MM.1S (cell line): ENCODE data around the gene PRSS36.

Experiments
- DNase-seq: peaks from one replicate; pipeline ENCODE4 v3.0.0-alpha.2; 2015
- H2AFZ ChIP-seq: fragments of 300-600 bp; sonication (generic); 2 replicates; pipeline ENCODE4 v1.6.0; 2016; ENCODE audit warnings: antibody characterized with exemption, low read length
- H3F3A ChIP-seq: fragments of 300-600 bp; sonication (generic); 2 replicates; pipeline ENCODE4 v1.6.1; 2016; ENCODE audit warnings: mild to moderate bottlenecking, antibody characterized with exemption, low read length, moderate library complexity, mixed read lengths; ENCODE audit not compliant: insufficient read depth
- H3K27ac ChIP-seq: fragments of 300-600 bp; sonication (generic); 2 replicates; pipeline ENCODE4 v1.5.1; 2016; ENCODE audit warnings: mild to moderate bottlenecking, low read length
- H3K27me3 ChIP-seq: fragments of 300-600 bp; sonication (generic); replicated peaks from 2 replicates; pipeline ENCODE4 v1.6.0; 2016; ENCODE audit warnings: low read length; ENCODE audit not compliant: insufficient read depth
- H3K36me3 ChIP-seq: fragments of 300-600 bp; sonication (generic); replicated peaks from 2 replicates; pipeline ENCODE4 v1.6.1; 2016; ENCODE audit warnings: mild to moderate bottlenecking, low read length, mixed read lengths; ENCODE audit not compliant: insufficient read depth
- H3K4me1 ChIP-seq: fragments of 300-600 bp; sonication (generic); 2 replicates; pipeline ENCODE4 v1.6.1; 2016; ENCODE audit warnings: low read length, mixed read lengths
- H3K4me2 ChIP-seq: fragments of 300-600 bp; sonication (generic); 2 replicates; pipeline ENCODE4 v1.6.0; 2016; ENCODE audit warnings: low read depth, low read length
- H3K4me3 ChIP-seq: fragments of 300-600 bp; sonication (generic); 2 replicates; pipeline ENCODE4 v1.5.1; 2016; ENCODE audit warnings: low read length, mixed read lengths
- H3K79me2 ChIP-seq: fragments of 300-600 bp; sonication (generic); 2 replicates; pipeline ENCODE4 v1.6.1; 2016; ENCODE audit warnings: mixed run types, low read length, mixed read lengths
- H3K9ac ChIP-seq: fragments of 300-600 bp; sonication (generic); 2 replicates; pipeline ENCODE4 v1.6.1; 2016; ENCODE audit warnings: low read length, mixed read lengths
- H3K9me2 ChIP-seq: fragments of 300-600 bp; sonication (generic); replicated peaks from 2 replicates; pipeline ENCODE4 v1.6.1; 2016; ENCODE audit warnings: mild to moderate bottlenecking, low read length, mixed read lengths; ENCODE audit not compliant: insufficient read depth
- H3K9me3 ChIP-seq: fragments of 300-600 bp; sonication (generic); replicated peaks from 2 replicates; pipeline ENCODE4 v1.6.1; 2016; ENCODE audit warnings: mild to moderate bottlenecking, low read length, mixed read lengths; ENCODE audit not compliant: insufficient read depth
- H4K20me1 ChIP-seq: fragments of 300-600 bp; sonication (generic); 2 replicates; pipeline ENCODE4 v1.6.1; 2016; ENCODE audit warnings: mild to moderate bottlenecking, low read length, moderate library complexity, mixed read lengths; ENCODE audit not compliant: insufficient read depth
- EZH2 ChIP-seq: fragments of 300-600 bp; sonication (generic); optimal IDR thresholded peaks from 2 replicates; pipeline ENCODE3; 2017; ENCODE audit warnings: low read depth, mild to moderate bottlenecking, antibody characterized with exemption, low read length, mixed read lengths
- EZH2phosphoT487 ChIP-seq: fragments of 300-600 bp; sonication (generic); IDR thresholded peaks from 2 replicates; pipeline ENCODE4 v1.6.1; 2018; ENCODE audit warnings: antibody characterized with exemption, low read length
- TF ChIP-seq, protein P1 (sequence below): fragments of 300-600 bp; sonication (generic); IDR thresholded peaks from 2 replicates; pipeline ENCODE4 v1.5.1; 2016; ENCODE audit warnings: antibody characterized with exemption, low read length, mixed read lengths

PRSS36 gene

DNA sequence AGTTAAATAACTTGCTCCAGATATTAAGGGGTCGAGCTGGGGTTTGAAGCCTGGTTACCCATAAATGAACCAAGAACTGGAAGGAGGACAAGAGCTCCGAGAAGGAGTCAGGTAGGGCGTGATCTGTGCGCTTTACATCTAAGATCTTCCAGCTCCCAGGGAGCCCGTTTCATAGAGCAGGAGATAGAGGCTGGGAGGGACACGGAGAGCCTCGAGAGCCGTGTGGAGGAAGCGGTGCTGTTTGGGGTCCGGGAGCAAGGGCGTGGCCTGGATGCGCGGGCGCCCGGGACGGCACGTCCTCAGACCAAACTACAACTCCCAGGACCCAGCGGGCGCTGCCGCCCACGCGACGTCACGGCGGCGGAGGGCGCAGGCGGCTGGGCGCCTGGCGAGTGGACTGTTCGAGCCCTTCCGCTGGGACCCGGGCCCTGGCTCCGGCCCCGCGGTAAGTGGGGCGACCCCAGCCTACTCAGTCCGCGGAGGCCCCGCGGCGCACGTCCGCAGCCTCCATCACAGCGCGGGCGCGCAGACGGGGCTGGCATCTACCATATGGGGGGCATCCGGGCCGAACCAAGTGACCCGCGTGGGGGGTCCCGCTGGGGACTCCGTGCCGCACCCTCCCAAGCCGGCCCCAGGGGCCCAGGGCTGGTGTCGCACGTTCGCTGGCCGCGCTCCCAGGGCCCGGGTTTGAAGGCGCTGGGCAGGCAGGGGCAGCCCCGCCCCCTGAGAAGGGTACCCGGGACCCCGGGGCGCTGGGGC, 41.7 kb downstream of the PRSS36 start, which contains the start of gene BCKDK:
Gene BCKDK, plus strand, starts transcription at position 352 of the 759 bp plus-strand sequence. CDS start 838 bp downstream, outside the sequence.
- Histone ChIP-seq H3K27ac (peak within 1 kb of the TSS; percentile 76), H3K36me3 (no peaks in the 10 kb centered on the region), H3K9ac (peak within 1 kb of the TSS; percentile 97), H3K4me1 (0 out of 2 replicates have a peak, but pooled peaks cover 11% of the 10 kb centered on the region), H3K4me2 (peak within 1 kb of the TSS; percentile 97), H3K9me2 (no peaks in the 10 kb centered on the region), H4K20me1 (no peaks in the 10 kb centered on the region), H3K4me3 (peak within 1 kb of the TSS; percentile 98), H3K27me3 (no peaks in the 10 kb centered on the region), H2AFZ (peak within 1 kb of the TSS; percentile 84), H3F3A (peaks cover 17% of the 10 kb centered on the region), H3K9me3 (no peaks in the 10 kb centered on the region), H3K79me2 (peaks cover 19% of the 10 kb centered on the region)
- TF ChIP-seq, protein P1, sequence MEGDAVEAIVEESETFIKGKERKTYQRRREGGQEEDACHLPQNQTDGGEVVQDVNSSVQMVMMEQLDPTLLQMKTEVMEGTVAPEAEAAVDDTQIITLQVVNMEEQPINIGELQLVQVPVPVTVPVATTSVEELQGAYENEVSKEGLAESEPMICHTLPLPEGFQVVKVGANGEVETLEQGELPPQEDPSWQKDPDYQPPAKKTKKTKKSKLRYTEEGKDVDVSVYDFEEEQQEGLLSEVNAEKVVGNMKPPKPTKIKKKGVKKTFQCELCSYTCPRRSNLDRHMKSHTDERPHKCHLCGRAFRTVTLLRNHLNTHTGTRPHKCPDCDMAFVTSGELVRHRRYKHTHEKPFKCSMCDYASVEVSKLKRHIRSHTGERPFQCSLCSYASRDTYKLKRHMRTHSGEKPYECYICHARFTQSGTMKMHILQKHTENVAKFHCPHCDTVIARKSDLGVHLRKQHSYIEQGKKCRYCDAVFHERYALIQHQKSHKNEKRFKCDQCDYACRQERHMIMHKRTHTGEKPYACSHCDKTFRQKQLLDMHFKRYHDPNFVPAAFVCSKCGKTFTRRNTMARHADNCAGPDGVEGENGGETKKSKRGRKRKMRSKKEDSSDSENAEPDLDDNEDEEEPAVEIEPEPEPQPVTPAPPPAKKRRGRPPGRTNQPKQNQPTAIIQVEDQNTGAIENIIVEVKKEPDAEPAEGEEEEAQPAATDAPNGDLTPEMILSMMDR: no peak
- no peak for TF ChIP-seq EZH2phosphoT487
- TF ChIP-seq EZH2: no peak
- DNase-seq: peak; percentile 80

DNA sequence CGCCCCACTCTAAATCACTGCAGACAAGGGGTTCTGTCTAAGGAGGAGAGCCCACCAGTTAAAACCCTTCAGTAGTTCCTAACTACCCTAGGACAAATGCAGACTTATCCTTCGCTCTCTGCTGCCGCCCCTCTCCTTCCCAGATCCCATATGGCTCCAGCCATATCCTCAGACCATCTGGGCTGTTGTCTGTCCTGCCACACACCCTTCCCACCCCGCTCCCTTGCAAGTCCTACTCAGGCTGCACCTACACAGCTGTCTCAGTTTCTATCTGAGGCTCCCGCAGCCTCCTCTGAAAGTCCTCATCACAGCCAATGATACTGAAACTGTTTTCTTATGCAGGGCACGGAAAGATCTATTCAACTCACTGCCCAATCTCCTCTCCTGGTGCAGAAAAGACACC, 42.4 kb downstream of the PRSS36 start:
- H3K36me3 ChIP-seq: no peaks in the 10 kb centered on the region
- 0 out of 2 replicates have a peak, but pooled peaks cover 11% of the 10 kb centered on the region for H3K4me1 ChIP-seq
- no peak for TF ChIP-seq EZH2phosphoT487
- no peak for TF ChIP-seq EZH2
- TF ChIP-seq, protein P1: no peak
- H3K27ac ChIP-seq: peak overlapping the region; percentile 76; the same call in 1 of the 2 replicates
- H3K4me3 ChIP-seq: peak overlapping the region; percentile 98; the same call in 1 of the 2 replicates
- peaks cover 17% of the 10 kb centered on the region for H3F3A ChIP-seq
- H3K9me3 ChIP-seq: no peaks in the 10 kb centered on the region
- peak overlapping the region; percentile 84 for H2AFZ ChIP-seq
- peak overlapping the region; percentile 97 for H3K4me2 ChIP-seq
- no peak overlapping the region; the same call in 1 of the 2 replicates for H3K9ac ChIP-seq
- no peaks in the 10 kb centered on the region for H3K27me3 ChIP-seq
- no peaks in the 10 kb centered on the region for H4K20me1 ChIP-seq
- peaks cover 19% of the 10 kb centered on the region for H3K79me2 ChIP-seq
- DNase-seq: peak; percentile 76
- no peaks in the 10 kb centered on the region for H3K9me2 ChIP-seq

- peak overlapping the region; percentile 76; the same call in 1 of the 2 replicates for H3K27ac ChIP-seq
Observed at GRCh38 chr16:31106509-31107464, 43.1 kb downstream of the PRSS36 start.

More at GRCh38 chr16:31106509-31107464, 43.1 kb downstream of the PRSS36 start:
- Histone ChIP-seq H3K9me3 (no peaks in the 10 kb centered on the region), H3K36me3 (no peaks in the 10 kb centered on the region), H3F3A (peaks cover 17% of the 10 kb centered on the region), H3K9ac (no peak overlapping the region), H3K79me2 (peaks cover 19% of the 10 kb centered on the region), H3K9me2 (no peaks in the 10 kb centered on the region), H3K4me3 (0 out of 2 replicates have a peak overlapping the region, but pooled peaks have one; percentile 10), H2AFZ (0 out of 2 replicates have a peak overlapping the region, but pooled peaks have one; percentile 84), H3K4me1 (0 out of 2 replicates have a peak, but pooled peaks cover 11% of the 10 kb centered on the region), H3K27me3 (no peaks in the 10 kb centered on the region), H4K20me1 (no peaks in the 10 kb centered on the region), H3K4me2 (peak overlapping the region; percentile 97; the same call in 1 of the 2 replicates)
- TF ChIP-seq EZH2 (no peak), EZH2phosphoT487 (no peak)
- TF ChIP-seq, protein P1: no peak
- no peak for DNase-seq
